Measurements from ENCODE around the gene SEPTIN7.

DNA sequence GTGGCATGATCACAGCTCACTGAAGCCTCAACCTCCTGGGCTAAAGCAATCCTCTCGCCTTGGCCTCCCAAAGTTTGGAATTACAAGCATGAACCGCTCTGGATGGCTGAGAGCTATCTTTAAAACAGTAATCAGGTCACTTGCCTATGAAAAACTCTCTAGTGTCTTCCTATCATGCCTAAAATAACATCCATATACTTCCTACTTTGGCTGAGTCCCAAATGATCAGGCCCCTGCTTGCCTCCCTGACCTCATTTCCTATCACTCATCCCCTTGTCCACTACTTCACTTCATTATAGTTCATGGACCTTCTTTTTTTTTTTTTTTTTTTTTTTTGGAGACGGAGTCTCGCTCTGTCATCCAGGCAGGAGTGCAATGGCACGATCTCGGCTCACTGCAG lies 28.0 kb downstream of the SEPTIN7 start:
- TF ChIP-seq POLR2AphosphoS5 (IDR thresholded peaks at IDR 0.05) (no peak), POLR2A (IDR thresholded peaks at IDR 0.05) (no peak), EP300 (IDR thresholded peaks at IDR 0.05) (no peak)
- TF ChIP-seq, protein P1, sequence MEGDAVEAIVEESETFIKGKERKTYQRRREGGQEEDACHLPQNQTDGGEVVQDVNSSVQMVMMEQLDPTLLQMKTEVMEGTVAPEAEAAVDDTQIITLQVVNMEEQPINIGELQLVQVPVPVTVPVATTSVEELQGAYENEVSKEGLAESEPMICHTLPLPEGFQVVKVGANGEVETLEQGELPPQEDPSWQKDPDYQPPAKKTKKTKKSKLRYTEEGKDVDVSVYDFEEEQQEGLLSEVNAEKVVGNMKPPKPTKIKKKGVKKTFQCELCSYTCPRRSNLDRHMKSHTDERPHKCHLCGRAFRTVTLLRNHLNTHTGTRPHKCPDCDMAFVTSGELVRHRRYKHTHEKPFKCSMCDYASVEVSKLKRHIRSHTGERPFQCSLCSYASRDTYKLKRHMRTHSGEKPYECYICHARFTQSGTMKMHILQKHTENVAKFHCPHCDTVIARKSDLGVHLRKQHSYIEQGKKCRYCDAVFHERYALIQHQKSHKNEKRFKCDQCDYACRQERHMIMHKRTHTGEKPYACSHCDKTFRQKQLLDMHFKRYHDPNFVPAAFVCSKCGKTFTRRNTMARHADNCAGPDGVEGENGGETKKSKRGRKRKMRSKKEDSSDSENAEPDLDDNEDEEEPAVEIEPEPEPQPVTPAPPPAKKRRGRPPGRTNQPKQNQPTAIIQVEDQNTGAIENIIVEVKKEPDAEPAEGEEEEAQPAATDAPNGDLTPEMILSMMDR (IDR thresholded peaks at IDR 0.05): no peak

Measured in stomach (tissue), 4 donors.